ENCODE results near the gene PRTG.

PRTG gene

GRCh38 chr15:55770261-55770660 lies 27.3 kb upstream of the PRTG start:
- Histone ChIP-seq H3K9ac (ENCODE audit: low read length) (no peak overlapping the region), H3K36me3 (replicated peaks; ENCODE audit: low read depth, low read length) (no peaks in the 10 kb centered on the region), H3K4me2 (ENCODE audit: low read length) (no peak overlapping the region), H4K20me1 (ENCODE audit: insufficient read depth, low read length) (no peaks in the 10 kb centered on the region), H3K9me3 (ENCODE audit: insufficient read depth, low read length) (no peaks in the 10 kb centered on the region), H3K4me1 (ENCODE audit: low read length) (no peaks in the 10 kb centered on the region), H3K79me2 (ENCODE audit: low read length) (no peaks in the 10 kb centered on the region), H3K4me3 (ENCODE audit: low read length) (no peak overlapping the region), H2AFZ (ENCODE audit: low read depth, low read length) (no peak overlapping the region), H3K27ac (ENCODE audit: low read length) (no peak overlapping the region), H3K27me3 (ENCODE audit: low read depth, low read length) (no peaks in the 10 kb centered on the region)
- TF ChIP-seq EZH2phosphoT487 (IDR thresholded peaks at IDR 0.05; ENCODE audit: low read depth) (no peak), CTCF (IDR thresholded peaks at IDR 0.05; ENCODE audit: low read depth, low read length) (no peak)

GRCh38 chr15:55768670-55769185 lies 25.8 kb upstream of the PRTG start:
- H3K4me3 ChIP-seq (ENCODE audit: low read length) = no peak overlapping the region
- no peaks in the 10 kb centered on the region for H3K9me3 ChIP-seq (ENCODE audit: insufficient read depth, low read length)
- H3K79me2 ChIP-seq (ENCODE audit: low read length) = no peaks in the 10 kb centered on the region
- H3K36me3 ChIP-seq (replicated peaks; ENCODE audit: low read depth, low read length) = no peaks in the 10 kb centered on the region
- no peak overlapping the region for H3K27ac ChIP-seq (ENCODE audit: low read length)
- H3K4me2 ChIP-seq (ENCODE audit: low read length) = no peak overlapping the region
- H3K4me1 ChIP-seq (ENCODE audit: low read length) = no peaks in the 10 kb centered on the region
- H4K20me1 ChIP-seq (ENCODE audit: insufficient read depth, low read length) = no peaks in the 10 kb centered on the region
- no peak overlapping the region for H2AFZ ChIP-seq (ENCODE audit: low read depth, low read length)
- no peak overlapping the region for H3K9ac ChIP-seq (ENCODE audit: low read length)
- no peaks in the 10 kb centered on the region for H3K27me3 ChIP-seq (ENCODE audit: low read depth, low read length)
- TF ChIP-seq EZH2phosphoT487 (IDR thresholded peaks at IDR 0.05; ENCODE audit: low read depth) (no peak), CTCF (IDR thresholded peaks at IDR 0.05; ENCODE audit: low read depth, low read length) (no peak)

- no peak overlapping the region for H3K4me2 ChIP-seq (ENCODE audit: low read length)
- no peaks in the 10 kb centered on the region for H3K36me3 ChIP-seq (replicated peaks; ENCODE audit: low read depth, low read length)
- no peak overlapping the region for H2AFZ ChIP-seq (ENCODE audit: low read depth, low read length)
- H3K79me2 ChIP-seq (ENCODE audit: low read length) = no peaks in the 10 kb centered on the region
- H4K20me1 ChIP-seq (ENCODE audit: insufficient read depth, low read length) = no peaks in the 10 kb centered on the region
- no peak for TF ChIP-seq CTCF (IDR thresholded peaks at IDR 0.05; ENCODE audit: low read depth, low read length)
- TF ChIP-seq EZH2phosphoT487 (IDR thresholded peaks at IDR 0.05; ENCODE audit: low read depth) = no peak
- no peaks in the 10 kb centered on the region for H3K4me1 ChIP-seq (ENCODE audit: low read length)
- no peak overlapping the region for H3K4me3 ChIP-seq (ENCODE audit: low read length)
- H3K9me3 ChIP-seq (ENCODE audit: insufficient read depth, low read length) = no peaks in the 10 kb centered on the region
- no peak overlapping the region for H3K27ac ChIP-seq (ENCODE audit: low read length)
- no peaks in the 10 kb centered on the region for H3K27me3 ChIP-seq (ENCODE audit: low read depth, low read length)
- no peak overlapping the region for H3K9ac ChIP-seq (ENCODE audit: low read length)
These were observed 23.7 kb upstream of the PRTG start for GRCh38 chr15:55766676-55767075.

- Histone ChIP-seq H3K27me3 (ENCODE audit: low read depth, low read length) (no peaks in the 10 kb centered on the region), H3K79me2 (ENCODE audit: low read length) (no peaks in the 10 kb centered on the region), H3K4me1 (ENCODE audit: low read length) (no peaks in the 10 kb centered on the region), H3K9me3 (ENCODE audit: insufficient read depth, low read length) (no peaks in the 10 kb centered on the region), H3K4me3 (ENCODE audit: low read length) (no peak overlapping the region), H3K4me2 (ENCODE audit: low read length) (no peak overlapping the region), H3K9ac (ENCODE audit: low read length) (no peak overlapping the region), H3K36me3 (replicated peaks; ENCODE audit: low read depth, low read length) (no peaks in the 10 kb centered on the region), H3K27ac (ENCODE audit: low read length) (no peak overlapping the region), H2AFZ (ENCODE audit: low read depth, low read length) (no peak overlapping the region), H4K20me1 (ENCODE audit: insufficient read depth, low read length) (no peaks in the 10 kb centered on the region)
- TF ChIP-seq CTCF (IDR thresholded peaks at IDR 0.05; ENCODE audit: low read depth, low read length) (no peak), EZH2phosphoT487 (IDR thresholded peaks at IDR 0.05; ENCODE audit: low read depth) (no peak)
These were observed 21.4 kb upstream of the PRTG start for GRCh38 chr15:55764398-55764797.

Measured in OCI-LY3 (cell line).